Stimulated activated CD8-positive, alpha-beta memory T cell treated with anti-CD3 and anti-CD28 coated beads, Interleukin-2, amount 100 ng/mL, for 1 hour (primary cell): Measurements from ENCODE around the gene DOCK7.
"Not testable (repeated sequence)": the region's sequence is repeated elsewhere in the genome, so short reads cannot be mapped to it uniquely, and the experiment has no call there.

ENCODE experiments used
- DNase-seq, 2 donors: peaks; one replicate each; pipeline ENCODE4 v3.0.0-alpha.2; 2020; ENCODE audit warnings: low read depth in 2 of 2

Gene DOCK7

GRCh38 chr1:62694479-62694878, 6.3 kb upstream of the DOCK7 start:
- DNase-seq, result not testable (repeated sequence)

- no peak for DNase-seq
Measured at GRCh38 chr1:62693123-62693522, 4.9 kb upstream of the DOCK7 start.

GRCh38 chr1:62691062-62691844, 3.1 kb upstream of the DOCK7 start:
- no peak for DNase-seq

GRCh38 chr1:62689524-62689923, 1.3 kb upstream of the DOCK7 start:
- no peak for DNase-seq

GRCh38 chr1:62688687-62689085, 500 bp upstream of the DOCK7 start:
- no peak for DNase-seq

- no peak for DNase-seq
Measured at GRCh38 chr1:62687421-62687902, 724 bp downstream of the DOCK7 start.

GRCh38 chr1:62686822-62687221, 1.4 kb downstream of the DOCK7 start:
- DNase-seq, result no peak

- DNase-seq, result no peak
Measured at GRCh38 chr1:62685431-62685859, 2.7 kb downstream of the DOCK7 start.

- no peak for DNase-seq
Measured at GRCh38 chr1:62682531-62682930, 5.7 kb downstream of the DOCK7 start.

GRCh38 chr1:62680992-62681391, 7.2 kb downstream of the DOCK7 start:
- DNase-seq, result not testable (repeated sequence)

- DNase-seq, result not testable (repeated sequence)
Measured at GRCh38 chr1:62677822-62678221, 10.4 kb downstream of the DOCK7 start.

- DNase-seq, result no peak
Measured at GRCh38 chr1:62676611-62677356, 11.4 kb downstream of the DOCK7 start.

GRCh38 chr1:62673629-62674028, 14.6 kb downstream of the DOCK7 start:
- no peak for DNase-seq

- no peak for DNase-seq
Measured at GRCh38 chr1:62672029-62672428, 16.2 kb downstream of the DOCK7 start.

- DNase-seq, result no peak
Measured at GRCh38 chr1:62654744-62655143, 33.4 kb downstream of the DOCK7 start.

GRCh38 chr1:62652387-62652786, 35.8 kb downstream of the DOCK7 start:
- no peak for DNase-seq

- DNase-seq, result no peak
Measured at GRCh38 chr1:62643283-62643682, 44.9 kb downstream of the DOCK7 start.

- no peak for DNase-seq
Measured at GRCh38 chr1:62637392-62638105, 50.6 kb downstream of the DOCK7 start.

GRCh38 chr1:62628506-62628905, 59.7 kb downstream of the DOCK7 start:
- no peak for DNase-seq

- DNase-seq, result no peak
Measured at GRCh38 chr1:62625415-62625814, 62.8 kb downstream of the DOCK7 start.

GRCh38 chr1:62621907-62622306, 66.3 kb downstream of the DOCK7 start:
- no peak for DNase-seq

- DNase-seq, result no peak
Measured at GRCh38 chr1:62613890-62614289, 74.3 kb downstream of the DOCK7 start.
